HL-60/S4 treated with phorbol 12-myristate 13-acetate at 8.2 ng/mL for 4 days and 3 days (cell line): ENCODE measurements around the gene C5AR2.
"Not testable (repeated sequence)": the region's sequence is repeated elsewhere in the genome, so short reads cannot be mapped to it uniquely, and the experiment has no call there.

Experiments used
- in situ Hi-C: fragments of 300-500 bp; cut with MboI; formaldehyde crosslinking; loops from 2 replicates; pipeline ENCODE4 v1.15.0; 2022; ENCODE audit warnings: low sequenced_read_pairs

Gene C5AR2

DNA sequence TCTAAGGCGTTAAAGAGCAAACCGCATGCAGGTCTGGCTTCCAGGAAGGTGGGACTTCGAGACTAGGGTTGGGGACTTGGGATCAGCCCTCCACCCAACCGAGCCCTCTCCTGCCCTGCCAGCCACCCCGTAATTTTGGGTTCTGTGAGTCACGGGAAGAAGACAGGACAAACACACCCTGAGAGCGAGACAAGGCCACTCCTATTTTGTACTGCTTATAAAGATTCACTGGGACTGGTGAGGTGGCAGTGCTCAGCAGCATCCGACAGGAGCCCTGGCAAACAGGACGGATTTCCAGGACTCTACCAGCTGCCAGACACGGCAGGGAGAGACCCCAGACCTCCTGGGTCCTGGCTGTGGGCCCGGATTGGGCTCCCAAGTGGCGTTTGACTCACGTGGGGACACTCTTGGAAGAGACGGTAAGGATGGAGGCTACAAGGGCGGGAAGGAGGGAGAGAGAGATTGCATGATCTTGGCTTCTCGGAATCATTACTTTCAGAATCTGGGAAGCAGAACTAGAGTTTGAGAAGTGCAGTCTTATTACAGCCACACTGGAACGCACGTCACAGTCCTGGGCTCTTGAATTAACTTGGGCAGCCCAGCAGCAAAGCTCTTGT is at the start of gene C5AR2:
Gene C5AR2, plus strand, starts transcription at position 245 of the 617 bp plus-strand sequence. CDS start 8,625 bp downstream, outside the sequence.
- in situ Hi-C loops, result no loop called here

DNA sequence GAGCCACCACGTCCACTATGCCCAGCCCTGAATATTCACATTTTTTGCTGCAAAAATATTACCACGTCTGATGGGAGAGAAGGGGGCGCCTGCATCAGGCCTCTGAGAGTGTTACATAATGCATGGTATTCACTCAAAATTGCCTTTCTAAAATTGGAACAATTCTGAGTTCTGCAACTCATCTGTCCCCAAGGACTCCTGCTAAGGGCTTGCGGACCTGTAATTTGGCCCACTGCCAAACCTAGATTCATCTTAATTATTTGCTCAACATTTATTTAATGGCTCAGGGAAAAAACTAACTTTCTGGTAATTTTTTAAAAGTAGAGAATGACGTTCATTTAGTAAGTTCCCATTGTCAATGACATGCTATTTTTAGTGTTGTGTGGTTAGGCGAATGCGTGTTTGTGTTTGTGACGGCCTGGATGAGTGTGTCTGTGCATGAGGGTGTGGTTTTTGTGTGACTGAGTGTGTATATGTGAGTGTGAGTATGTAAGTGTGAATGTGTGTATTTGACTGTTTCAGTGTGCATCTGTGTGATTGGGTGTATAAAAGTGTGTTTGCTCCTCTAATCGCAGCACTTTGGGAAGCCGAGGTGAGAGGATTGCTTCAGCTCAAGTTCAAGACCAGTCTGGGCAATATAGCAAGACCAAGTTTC is 48.4 kb upstream of the C5AR2 start:
- in situ Hi-C loops, result loop anchor here (25.0 kb wide), 1 partner anchor 429 kb away; the partner anchor contains the start of gene EHD2

DNA sequence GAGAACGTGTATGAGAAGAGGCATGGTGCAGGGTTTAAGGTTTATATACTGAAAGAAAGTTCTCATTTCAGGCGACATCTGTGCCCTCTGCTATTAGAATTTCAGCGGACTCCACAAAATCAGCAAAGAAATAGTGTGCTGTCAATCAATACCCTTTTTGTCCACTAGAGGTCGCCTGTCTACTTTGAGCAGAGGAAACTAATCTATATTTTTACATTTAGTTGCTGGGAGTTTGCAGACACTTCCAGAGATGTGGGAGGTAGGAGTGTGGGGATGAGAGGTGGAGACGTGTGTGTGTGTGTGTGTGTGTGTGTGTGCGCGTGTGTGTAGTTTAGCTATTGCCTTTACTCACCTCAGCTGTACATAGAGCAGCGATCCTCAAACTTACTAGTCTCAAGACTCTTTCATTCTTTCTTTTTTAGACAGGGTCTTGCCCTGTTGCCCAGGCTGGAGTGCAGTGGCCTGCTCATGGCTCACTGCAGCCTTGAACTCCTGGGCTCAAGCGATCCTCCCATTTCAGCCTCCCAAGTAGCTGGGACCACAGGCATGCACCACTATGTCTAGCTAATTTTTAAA is 47.6 kb upstream of the C5AR2 start:
- in situ Hi-C loops, result loop anchor here (25.0 kb wide), 1 partner anchor 428 kb away; the partner anchor contains the start of gene EHD2

DNA sequence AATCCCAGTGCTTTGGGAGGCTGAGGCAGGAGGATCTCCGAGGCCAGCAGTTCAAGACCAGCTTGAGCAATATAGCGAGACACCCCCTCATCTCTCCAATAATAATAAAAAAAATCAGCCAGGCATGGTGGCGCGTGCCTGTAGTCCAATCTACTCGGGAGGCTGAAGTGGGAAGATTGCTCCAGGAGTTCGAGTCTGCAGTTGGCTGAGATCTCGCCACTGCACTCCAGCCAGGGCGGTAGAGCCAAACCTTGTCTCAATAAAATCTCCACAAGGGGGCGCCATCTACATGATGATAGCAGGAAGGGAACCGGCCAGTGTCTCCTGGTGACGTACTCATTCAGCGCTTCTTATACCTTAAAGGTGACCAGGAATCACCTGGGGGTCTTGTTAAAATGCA is 35.9 kb upstream of the C5AR2 start:
- in situ Hi-C loops, result loop anchor here (10.0 to 25.0 kb wide), 2 partner anchors 109 to 416 kb away; partner anchors contain the start of gene EHD2

DNA sequence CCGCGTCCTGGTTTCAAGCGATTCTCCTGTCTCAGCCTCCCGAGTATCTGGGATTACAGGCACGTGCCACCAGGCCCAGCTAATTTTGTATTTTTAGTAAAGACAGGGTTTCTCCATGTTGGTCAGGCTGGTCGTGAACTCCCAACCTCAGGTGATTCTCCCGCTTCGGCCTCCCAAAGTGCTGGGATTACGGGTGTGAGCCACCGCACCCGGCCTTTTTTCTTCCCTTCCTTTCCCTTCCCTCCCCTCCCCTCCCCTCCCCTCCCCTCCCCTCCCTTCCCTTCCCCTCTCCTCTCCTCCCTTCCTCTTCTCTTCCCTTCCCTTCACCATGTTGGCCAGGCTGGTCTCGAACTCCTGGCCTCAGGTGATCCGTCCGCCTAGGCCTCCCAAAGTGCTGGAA is 31.1 kb upstream of the C5AR2 start:
- in situ Hi-C loops, result not testable (repeated sequence)

DNA sequence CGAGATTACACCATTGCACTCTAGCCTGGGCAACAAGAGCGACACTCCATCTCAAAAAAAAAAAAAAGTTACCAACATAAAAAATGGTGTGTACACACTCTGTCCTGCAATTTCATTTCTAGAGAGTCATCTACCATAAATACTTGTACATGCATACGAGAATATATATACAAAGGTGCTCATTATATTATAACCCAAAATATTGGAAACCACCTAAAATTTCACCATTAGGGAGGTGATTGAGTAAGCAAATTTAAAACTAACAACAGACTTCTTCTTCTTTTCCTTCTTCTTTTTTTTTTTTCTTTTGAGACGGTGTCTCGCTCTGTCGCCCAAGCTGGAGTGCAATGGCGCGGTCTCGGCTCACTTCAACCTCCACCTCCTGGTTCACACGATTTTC is 29.7 kb upstream of the C5AR2 start:
- in situ Hi-C loops, result no loop called here

DNA sequence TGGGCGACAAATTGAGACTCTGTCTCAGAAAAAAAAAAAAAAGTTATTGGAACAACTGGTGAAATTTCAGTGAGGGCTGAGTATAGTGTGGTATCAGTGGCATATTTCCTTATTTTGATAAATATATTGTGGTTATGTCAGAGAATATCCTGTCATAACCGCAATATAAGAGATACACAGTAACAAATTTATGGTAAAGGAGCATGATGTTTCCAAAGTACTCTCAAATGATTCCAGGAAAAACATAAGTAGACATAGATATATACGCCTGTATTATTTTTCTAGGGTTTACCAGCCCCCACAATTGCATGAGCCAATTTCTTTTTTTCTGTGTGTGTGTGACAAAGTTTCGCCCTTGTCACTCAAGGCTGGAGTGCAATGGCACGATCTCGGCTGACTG is 28.0 kb upstream of the C5AR2 start:
- in situ Hi-C loops, result no loop called here

DNA sequence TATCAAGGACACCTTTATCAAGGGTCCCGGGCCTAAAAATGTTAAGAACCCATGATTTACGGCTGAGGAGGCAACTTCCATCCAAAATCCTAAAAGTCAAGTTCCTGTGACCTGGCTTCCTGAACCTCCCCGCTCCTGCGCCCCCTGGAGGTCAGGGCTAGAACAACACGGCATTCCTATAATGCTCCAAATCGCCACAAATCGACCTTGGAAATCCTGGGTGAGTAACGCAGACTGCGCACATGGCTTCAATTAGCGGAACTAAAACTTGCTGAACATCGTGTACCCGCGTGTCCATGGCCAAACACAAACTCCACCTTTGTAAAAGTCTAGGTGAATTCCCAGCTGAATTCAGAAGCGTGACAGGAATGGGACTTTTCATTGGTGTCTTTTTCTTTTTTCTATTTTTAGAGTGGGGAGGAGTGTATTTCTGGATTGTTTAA is 26.6 kb upstream of the C5AR2 start:
- in situ Hi-C loops, result no loop called here

DNA sequence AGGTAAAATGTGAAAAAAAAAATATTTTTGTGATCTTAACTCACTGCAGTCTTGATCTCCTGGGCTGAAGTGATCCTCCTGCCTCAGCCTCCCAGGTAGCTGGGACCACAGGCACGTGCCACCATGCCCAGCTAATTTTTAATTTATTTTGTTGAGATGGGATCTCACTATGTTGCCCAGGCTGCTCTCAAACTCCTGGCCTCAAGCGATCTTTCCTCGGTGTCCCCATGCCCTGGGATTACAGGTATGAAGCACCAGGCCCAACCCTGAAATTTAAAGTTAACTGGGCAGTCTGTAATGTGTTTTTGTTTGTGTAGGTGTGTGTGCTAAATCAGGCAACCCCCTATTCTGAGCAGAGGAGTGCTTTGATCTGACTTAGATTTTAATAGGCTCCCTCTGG is 25.7 kb upstream of the C5AR2 start:
- in situ Hi-C loops, result no loop called here

DNA sequence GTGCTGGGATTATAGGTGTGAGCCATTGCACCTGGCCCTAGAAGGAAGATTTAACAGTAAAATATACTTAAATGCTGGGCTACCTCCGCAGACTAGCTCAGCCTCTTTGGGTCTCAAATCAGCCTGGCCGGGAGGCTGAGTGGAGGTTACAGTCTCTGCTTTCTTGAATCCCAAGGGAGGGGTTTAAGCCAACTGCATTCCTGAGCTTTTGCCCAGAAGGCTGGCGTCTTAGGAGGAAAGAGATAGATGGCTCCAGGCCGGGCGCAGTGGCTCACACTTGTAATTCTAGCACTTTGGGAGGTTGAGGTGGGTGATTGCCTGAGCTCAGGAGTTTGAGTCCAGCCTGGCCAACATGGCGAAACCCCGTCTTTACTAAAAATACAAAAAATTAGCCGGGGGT is 22.9 kb upstream of the C5AR2 start:
- in situ Hi-C loops, result no loop called here

DNA sequence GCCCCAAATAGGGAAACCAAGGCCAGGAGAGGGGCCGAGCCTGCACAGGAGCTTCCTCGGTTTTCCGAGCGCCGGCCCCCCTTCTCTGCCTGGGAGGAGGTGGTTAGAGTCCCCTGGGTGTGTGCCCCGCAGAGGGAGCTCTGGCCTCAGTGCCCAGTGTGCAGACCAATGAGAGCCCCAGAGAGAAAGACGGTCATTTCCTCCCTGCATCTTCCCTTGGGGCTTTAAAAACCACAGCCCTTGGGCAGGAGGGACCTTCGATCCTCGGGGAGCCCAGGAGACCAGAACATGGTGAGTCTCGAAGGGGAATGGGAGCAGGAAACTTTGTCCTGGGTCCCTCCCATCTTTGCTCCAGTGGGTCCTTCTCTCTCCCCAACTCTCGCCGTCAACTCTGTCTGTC is 22.4 kb upstream of the C5AR2 start, which contains the start of gene C5AR1:
Gene C5AR1, plus strand, starts transcription at position 254 of the 400 bp plus-strand sequence. Its CDS starts 35 bp downstream, at position 289.
- in situ Hi-C loops, result no loop called here

DNA sequence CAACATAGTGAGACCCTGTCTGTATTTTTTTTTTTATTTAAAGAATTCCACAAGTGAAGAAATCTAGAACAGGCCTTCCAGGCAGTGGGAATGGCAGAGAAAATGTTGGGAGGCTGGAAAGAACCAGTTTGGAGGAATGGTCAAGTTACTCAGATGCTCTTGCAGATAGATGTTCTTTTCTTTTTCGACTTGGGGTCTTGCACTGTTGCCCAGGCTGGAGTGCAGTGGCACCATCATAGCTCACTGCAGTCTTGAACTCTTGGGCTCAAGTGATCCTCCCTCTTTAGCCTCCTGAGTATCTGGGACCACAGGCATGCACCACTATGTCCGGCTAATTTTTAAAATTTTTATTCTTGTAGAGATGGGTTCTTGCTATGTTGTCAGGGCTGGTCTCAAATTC is 21.7 kb upstream of the C5AR2 start:
- in situ Hi-C loops, result no loop called here

DNA sequence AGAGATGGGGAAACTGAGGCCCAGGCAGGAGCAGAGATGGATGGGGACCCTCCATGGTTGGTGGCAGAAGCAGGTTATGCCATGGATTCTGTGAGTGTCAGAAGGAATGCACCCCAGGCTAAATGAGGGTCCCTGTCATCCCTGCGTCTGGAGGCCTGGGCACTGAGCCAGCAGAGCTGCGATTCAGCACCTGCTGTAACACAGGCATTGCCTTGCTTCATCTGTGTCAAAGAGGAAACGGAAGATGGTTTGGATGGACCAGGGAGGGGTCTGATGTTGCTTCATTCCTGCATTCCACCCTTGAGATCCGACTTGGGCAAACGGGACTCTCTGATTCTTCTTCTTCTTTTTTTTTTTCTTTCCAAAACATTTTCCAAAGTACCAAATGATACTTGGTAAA is 21.2 kb upstream of the C5AR2 start:
- in situ Hi-C loops, result no loop called here

DNA sequence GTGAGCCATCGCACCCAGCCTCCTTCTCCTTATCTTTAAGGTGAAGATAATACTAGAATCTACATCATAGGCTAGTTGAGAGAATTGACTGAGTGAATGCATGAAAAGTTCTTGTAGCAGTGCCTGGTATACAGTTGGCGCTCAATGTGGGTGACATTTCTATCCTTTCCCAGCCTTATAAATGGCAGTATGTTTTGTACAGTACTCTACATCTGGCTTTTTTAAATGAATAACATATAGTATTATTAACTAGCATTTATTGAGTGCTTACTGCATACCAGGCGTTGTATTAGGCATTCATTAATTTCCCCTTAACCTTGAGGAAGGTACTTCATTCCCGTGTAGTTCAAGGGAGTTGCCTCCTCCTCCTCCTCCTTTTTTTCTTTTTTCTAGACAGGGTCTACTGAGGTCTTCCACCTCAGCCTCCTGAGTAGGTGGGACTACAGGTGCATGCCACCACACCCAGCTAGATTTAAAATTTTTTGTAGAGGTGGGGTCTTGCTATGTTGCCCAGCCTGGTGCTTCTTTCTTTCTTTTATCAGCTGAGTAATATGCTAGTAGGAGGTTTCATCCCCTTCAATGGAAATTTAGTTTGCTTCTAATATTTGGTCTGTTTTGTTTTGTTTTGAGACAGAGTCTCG is 19.5 kb upstream of the C5AR2 start:
- in situ Hi-C loops, result no loop called here

DNA sequence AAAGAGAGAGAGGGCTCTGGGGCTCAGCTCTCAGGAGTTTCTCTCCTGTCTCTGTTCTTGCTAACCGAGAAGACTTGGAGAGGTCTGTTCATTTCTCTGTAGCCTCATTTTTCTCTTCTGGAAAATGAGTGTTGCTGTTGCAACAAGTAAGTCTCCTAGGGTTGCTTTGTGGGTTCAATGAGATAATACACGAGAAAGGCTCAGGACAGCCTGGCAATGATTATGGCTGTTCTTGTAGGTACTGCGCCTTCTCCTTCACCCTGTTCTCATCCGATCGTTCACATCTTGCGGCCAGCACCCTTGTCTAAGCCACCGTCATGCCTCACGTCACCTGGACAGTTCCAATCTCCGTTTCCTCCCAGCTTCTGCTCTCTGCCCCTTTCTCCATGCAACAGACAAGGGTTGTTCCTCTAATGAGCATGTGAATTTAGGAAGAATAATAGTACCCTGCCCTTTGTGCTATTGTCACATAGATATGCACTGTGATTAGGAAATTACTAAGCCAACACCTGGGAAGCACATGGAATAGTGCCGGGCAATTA is 18.1 kb upstream of the C5AR2 start:
- in situ Hi-C loops, result no loop called here

DNA sequence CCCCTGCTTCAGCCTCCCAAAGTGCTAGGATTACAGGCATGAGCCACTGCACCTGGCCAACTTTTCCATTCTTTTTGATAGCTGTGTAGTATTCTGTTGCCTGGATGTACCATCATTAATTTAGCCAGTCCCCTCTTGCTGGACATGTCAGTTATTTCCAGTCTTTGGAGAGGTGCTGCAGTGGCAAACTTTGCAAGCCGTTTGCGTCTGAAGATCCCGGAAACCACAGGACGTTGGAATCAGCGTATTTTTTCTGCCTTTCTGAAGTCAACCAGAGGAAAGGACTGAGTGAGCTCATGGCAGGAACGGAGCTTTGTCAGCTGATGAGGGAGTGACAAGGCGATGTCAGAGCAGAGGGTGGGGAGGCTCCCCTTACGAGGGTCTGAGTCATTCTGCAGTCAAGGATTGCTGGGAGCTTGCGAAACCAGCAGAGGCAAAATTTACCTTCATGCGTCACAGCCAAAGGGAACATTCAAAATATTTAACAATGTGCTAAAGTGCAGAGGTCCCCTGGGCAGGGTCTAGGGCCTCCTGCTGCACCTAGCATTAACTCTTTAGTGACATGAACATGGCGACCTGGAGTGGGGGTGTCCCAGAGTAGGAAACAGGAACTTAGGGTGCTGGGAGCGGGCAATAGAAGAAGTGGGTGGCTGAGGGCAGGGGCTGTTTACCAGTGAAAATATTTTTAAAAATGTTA is 16.7 kb upstream of the C5AR2 start:
- in situ Hi-C loops, result no loop called here

DNA sequence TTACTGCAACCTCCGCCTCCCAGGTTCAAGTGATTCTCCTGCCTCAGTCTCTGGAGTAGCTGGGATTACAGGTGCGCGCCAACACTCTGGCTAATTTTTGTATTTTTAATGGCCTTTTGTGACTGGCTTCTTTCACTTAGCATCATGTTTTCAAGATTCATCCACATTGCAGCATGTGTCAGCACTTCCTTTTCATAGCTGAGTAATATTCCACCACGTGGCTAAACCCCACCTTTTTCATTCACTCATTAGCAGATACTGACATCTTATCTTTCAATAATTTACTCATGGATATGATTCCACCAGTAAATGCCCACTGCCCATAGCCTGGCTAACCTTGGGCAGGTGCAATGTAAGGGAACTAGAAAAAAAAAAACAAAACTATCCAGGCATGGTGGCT is 15.5 kb upstream of the C5AR2 start:
- in situ Hi-C loops, result no loop called here

DNA sequence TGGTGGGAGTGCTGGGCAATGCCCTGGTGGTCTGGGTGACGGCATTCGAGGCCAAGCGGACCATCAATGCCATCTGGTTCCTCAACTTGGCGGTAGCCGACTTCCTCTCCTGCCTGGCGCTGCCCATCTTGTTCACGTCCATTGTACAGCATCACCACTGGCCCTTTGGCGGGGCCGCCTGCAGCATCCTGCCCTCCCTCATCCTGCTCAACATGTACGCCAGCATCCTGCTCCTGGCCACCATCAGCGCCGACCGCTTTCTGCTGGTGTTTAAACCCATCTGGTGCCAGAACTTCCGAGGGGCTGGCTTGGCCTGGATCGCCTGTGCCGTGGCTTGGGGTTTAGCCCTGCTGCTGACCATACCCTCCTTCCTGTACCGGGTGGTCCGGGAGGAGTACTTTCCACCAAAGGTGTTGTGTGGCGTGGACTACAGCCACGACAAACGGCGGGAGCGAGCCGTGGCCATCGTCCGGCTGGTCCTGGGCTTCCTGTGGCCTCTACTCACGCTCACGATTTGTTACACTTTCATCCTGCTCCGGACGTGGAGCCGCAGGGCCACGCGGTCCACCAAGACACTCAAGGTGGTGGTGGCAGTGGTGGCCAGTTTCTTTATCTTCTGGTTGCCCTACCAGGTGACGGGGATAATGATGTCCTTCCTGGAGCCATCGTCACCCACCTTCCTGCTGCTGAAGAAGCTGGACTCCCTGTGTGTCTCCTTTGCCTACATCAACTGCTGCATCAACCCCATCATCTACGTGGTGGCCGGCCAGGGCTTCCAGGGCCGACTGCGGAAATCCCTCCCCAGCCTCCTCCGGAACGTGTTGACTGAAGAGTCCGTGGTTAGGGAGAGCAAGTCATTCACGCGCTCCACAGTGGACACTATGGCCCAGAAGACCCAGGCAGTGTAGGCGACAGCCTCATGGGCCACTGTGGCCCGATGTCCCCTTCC is 11.8 kb upstream of the C5AR2 start:
- in situ Hi-C loops, result no loop called here

DNA sequence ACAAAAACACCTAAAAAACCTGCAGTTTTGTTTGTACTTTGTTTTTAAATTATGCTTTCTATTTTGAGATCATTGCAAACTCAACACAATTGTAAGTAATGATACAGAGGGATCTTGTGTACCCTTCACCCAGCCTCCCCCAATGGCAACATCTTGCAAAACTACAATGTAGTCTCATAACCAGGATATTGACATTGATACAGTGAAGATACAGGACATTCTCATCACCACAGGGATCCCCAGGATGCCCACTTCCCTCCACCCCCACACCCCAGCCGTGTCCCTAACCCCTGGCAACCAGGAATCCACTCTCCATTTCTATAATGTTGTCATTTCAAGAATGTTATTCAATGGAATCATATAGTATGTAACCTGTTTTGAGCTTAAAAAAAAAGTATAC is 10.3 kb upstream of the C5AR2 start:
- in situ Hi-C loops, result no loop called here

DNA sequence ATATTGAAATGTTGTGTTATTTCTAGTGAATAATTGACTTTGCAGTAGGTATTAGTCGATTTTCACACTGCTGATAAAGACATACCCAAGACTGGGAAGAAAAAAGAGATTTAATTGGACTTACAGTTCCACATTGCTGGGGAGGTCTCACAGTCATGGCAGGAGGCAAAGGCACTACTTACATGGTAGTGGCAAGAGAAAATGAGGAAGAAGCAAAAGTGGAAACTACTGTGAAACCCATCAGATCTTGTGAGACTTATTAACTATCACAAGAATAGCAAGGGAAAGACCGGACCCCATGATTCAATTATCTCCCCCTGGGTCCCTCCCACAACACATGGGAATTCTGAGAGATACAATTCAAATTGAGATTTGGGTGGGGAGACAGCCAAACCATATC is 9.9 kb upstream of the C5AR2 start:
- in situ Hi-C loops, result no loop called here
